ENCODE data around the gene NFIX.

NFIX gene

GRCh38 chr19:13109361-13110098 lies 114.3 kb downstream of the NFIX start:
- Histone ChIP-seq H3K36me3 (ENCODE audit: control insufficient read depth, low read depth, low read length) (peaks cover 39% of the 10 kb centered on the region), H3K9ac (ENCODE audit: low read length) (no peak overlapping the region), H3K27me3 (ENCODE audit: control insufficient read depth, insufficient read depth, low read length) (no peaks in the 10 kb centered on the region), H3K4me1 (ENCODE audit: control insufficient read depth, low read depth, low read length) (no peaks in the 10 kb centered on the region), H3K4me3 (ENCODE audit: low read length) (no peak overlapping the region), H3K9me3 (ENCODE audit: control insufficient read depth, low read depth, low read length) (no peaks in the 10 kb centered on the region), H3K27ac (ENCODE audit: low read length) (no peak overlapping the region)

DNA sequence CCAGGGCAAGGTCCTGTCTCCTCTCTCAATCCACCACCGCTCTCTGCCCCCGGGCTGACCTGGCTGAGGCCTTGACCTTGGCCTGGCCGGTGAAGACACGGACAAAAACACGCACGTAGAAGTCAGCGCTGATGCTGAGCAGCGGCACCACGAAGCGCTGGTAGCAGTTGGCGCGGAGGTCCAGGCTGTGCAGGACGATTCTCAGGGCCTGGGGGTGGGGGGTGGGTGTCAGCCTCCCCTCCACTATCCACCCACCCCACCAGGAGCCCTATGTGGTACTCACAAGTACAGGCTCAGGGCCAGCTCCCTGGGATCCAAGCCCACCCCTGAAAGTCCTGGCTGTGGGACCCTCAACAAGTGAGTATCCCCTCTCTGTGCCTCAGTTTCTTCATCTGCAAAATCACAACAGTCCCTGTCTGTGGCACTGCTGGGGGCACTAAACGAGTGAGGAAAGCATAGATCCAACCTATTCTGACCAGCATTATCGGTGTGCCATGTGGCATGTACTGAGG lies 114.9 kb downstream of the NFIX start:
- Histone ChIP-seq H3K27ac (ENCODE audit: low read length) (no peak overlapping the region), H3K36me3 (ENCODE audit: control insufficient read depth, low read depth, low read length) (peaks cover 44% of the 10 kb centered on the region), H3K9ac (ENCODE audit: low read length) (no peak overlapping the region), H3K9me3 (ENCODE audit: control insufficient read depth, low read depth, low read length) (no peaks in the 10 kb centered on the region), H3K4me1 (ENCODE audit: control insufficient read depth, low read depth, low read length) (no peaks in the 10 kb centered on the region), H3K27me3 (ENCODE audit: control insufficient read depth, insufficient read depth, low read length) (no peaks in the 10 kb centered on the region), H3K4me3 (ENCODE audit: low read length) (no peak overlapping the region)

DNA sequence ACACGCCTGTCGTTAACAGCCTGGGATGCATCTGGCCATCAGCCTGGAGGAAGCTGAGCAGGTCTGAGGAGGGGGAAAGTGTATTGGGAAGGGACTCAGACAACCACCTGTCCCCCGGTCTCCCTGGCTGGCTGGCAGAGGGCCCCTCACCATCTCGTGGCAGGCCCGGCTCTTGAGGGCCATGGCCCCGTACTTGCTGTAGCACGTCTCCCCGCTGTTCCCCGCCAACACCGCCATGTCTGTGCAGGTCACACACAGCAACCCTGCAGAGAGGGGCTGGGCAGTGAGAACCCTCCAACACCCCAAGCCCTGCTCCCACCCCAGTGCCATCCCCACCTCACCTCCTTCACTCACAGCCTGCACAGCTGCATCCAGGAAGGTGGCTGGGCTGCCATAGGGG lies 117.3 kb downstream of the NFIX start:
- Histone ChIP-seq H3K9me3 (ENCODE audit: control insufficient read depth, low read depth, low read length) (no peaks in the 10 kb centered on the region), H3K36me3 (ENCODE audit: control insufficient read depth, low read depth, low read length) (peaks cover 41% of the 10 kb centered on the region), H3K9ac (ENCODE audit: low read length) (no peak overlapping the region), H3K4me3 (ENCODE audit: low read length) (no peak overlapping the region), H3K27me3 (ENCODE audit: control insufficient read depth, insufficient read depth, low read length) (no peaks in the 10 kb centered on the region), H3K4me1 (ENCODE audit: control insufficient read depth, low read depth, low read length) (peaks cover 7% of the 10 kb centered on the region), H3K27ac (ENCODE audit: low read length) (no peak overlapping the region)

DNA sequence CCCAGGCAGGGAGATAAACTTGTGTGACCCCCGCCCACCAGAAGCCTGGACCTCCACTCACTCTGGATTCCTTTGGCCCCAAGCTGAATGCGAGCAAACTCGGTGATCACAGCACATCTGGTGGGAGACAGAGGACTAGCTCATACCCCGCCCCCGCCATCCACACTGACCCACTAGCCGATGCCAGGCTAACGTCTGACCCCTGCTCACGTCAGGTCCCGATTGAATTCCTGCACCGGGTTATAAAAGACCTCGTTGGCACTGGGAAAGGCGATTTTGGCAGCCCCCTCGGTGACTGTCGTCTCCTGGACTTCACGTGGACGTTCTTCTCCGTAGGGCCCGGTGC lies 120.6 kb downstream of the NFIX start:
- no peaks in the 10 kb centered on the region for H3K9me3 ChIP-seq (ENCODE audit: control insufficient read depth, low read depth, low read length)
- peak overlapping the region; percentile 81 for H3K27ac ChIP-seq (ENCODE audit: low read length)
- peak overlapping the region; percentile 94 for H3K4me3 ChIP-seq (ENCODE audit: low read length)
- H3K36me3 ChIP-seq (ENCODE audit: control insufficient read depth, low read depth, low read length), result peaks cover 24% of the 10 kb centered on the region
- H3K4me1 ChIP-seq (ENCODE audit: control insufficient read depth, low read depth, low read length), result peaks cover 26% of the 10 kb centered on the region
- H3K27me3 ChIP-seq (ENCODE audit: control insufficient read depth, insufficient read depth, low read length), result no peaks in the 10 kb centered on the region
- peak overlapping the region; percentile 96 for H3K9ac ChIP-seq (ENCODE audit: low read length)

DNA sequence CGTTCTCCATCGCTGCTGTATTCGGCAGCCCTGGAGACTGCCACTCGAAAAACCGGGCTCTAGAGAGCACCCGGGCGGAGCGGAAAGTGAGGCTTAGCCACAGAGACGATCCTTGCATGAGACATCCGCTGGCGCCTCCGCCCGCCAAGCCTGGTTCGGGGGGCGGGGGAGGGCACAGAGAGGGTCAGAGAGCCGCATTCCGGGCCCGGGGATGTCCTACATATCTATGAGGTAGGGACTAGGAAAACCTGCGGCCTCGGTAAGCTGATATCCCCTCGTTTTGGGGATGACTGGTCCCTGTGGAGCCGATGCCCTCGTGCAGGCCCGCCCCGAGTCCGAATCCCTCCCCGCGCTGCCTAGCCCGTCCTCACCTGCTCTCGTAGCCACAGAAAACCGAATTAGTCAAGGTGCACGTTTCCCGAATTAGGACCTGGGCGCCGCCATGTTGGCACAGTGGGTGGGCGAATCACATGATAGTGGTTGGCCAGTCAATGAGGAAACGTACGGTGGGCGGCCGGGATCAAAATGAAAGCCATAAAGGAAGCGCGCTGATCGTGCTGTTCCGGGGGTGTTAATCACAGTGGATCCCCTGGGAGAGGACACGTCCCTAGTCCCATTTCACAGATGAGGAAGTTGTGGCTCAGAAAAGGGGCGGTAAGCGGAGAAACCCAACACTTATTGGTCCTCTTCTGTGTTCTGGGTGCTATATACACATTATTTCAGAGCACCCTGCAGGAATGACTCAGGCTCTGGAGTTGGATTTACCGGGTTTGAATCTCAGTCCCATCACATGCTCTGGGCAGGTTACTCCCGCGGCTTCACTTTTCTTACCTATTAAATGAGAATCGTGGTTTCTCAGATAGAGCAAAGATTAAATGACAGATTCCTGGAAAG lies 121.3 kb downstream of the NFIX start, which contains the start of gene TRMT1:
Gene TRMT1, minus strand, starts transcription at position 459 of the 894 bp plus-strand sequence. Its CDS starts 341 bp downstream, at position 118.
- Histone ChIP-seq H3K9me3 (ENCODE audit: control insufficient read depth, low read depth, low read length) (no peaks in the 10 kb centered on the region), H3K4me3 (ENCODE audit: low read length) (peak within 1 kb of the TSS; percentile 94), H3K9ac (ENCODE audit: low read length) (peak within 1 kb of the TSS; percentile 96), H3K27me3 (ENCODE audit: control insufficient read depth, insufficient read depth, low read length) (no peaks in the 10 kb centered on the region), H3K4me1 (ENCODE audit: control insufficient read depth, low read depth, low read length) (peaks cover 27% of the 10 kb centered on the region), H3K36me3 (ENCODE audit: control insufficient read depth, low read depth, low read length) (peaks cover 24% of the 10 kb centered on the region), H3K27ac (ENCODE audit: low read length) (peak within 1 kb of the TSS; percentile 81)

GRCh38 chr19:13117176-13117771 lies 122.0 kb downstream of the NFIX start:
- H3K27ac ChIP-seq (ENCODE audit: low read length), result no peak overlapping the region
- H3K36me3 ChIP-seq (ENCODE audit: control insufficient read depth, low read depth, low read length), result peaks cover 23% of the 10 kb centered on the region
- no peaks in the 10 kb centered on the region for H3K27me3 ChIP-seq (ENCODE audit: control insufficient read depth, insufficient read depth, low read length)

DNA sequence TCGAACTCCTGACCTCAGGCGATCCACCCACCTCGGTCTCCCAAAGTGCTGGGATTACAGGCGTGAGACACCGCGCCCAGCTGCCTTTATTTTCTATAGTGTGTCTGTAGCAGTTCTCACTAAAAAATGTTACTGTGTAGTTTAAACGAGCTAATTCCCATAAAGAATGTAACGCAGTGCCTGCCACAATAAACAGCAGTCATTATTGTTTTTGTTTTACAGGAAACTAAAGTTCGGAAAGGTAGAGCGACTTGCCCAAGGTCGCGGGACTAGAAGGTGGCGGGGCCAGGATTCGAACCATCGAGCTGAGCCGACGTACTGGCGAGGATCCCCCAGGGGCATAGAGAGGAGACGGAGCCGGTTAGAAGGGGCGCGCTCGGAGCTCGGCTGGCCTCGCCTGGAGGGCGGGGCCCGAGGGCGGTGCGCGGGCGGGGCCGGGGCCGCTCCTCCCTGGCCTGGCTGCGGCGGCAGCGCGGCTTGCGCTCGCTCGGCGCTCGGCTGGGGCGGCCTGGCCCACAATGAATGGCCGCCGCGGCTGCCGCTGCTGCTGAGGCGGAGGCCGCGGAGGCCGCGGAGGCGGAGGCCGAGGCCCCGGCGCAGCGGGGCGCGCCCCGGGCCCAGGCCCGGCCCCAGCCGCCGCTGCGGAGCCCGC lies 122.6 kb downstream of the NFIX start, which contains the start of gene NACC1:
Gene NACC1, plus strand, starts transcription at position 493 of the 652 bp plus-strand sequence. CDS start 16,944 bp downstream, outside the sequence.
- no peaks in the 10 kb centered on the region for H3K9me3 ChIP-seq (ENCODE audit: control insufficient read depth, low read depth, low read length)
- H3K4me3 ChIP-seq (ENCODE audit: low read length), result peak within 1 kb of the TSS; percentile 94
- H3K27me3 ChIP-seq (ENCODE audit: control insufficient read depth, insufficient read depth, low read length), result no peaks in the 10 kb centered on the region
- peak within 1 kb of the TSS; percentile 91 for H3K9ac ChIP-seq (ENCODE audit: low read length)
- H3K4me1 ChIP-seq (ENCODE audit: control insufficient read depth, low read depth, low read length), result peaks cover 27% of the 10 kb centered on the region
- H3K36me3 ChIP-seq (ENCODE audit: control insufficient read depth, low read depth, low read length), result peaks cover 17% of the 10 kb centered on the region
- peak within 1 kb of the TSS; percentile 86 for H3K27ac ChIP-seq (ENCODE audit: low read length)

More at GRCh38 chr19:13117176-13117771, 122.0 kb downstream of the NFIX start:
- no peaks in the 10 kb centered on the region for H3K9me3 ChIP-seq (ENCODE audit: control insufficient read depth, low read depth, low read length)
- H3K4me1 ChIP-seq (ENCODE audit: control insufficient read depth, low read depth, low read length), result peaks cover 27% of the 10 kb centered on the region
- H3K4me3 ChIP-seq (ENCODE audit: low read length), result peak overlapping the region; percentile 94
- H3K9ac ChIP-seq (ENCODE audit: low read length), result no peak overlapping the region

GRCh38 chr19:13118424-13119193 lies 123.3 kb downstream of the NFIX start:
- H3K9ac ChIP-seq (ENCODE audit: low read length), result peak overlapping the region; percentile 91
- H3K36me3 ChIP-seq (ENCODE audit: control insufficient read depth, low read depth, low read length), result peaks cover 12% of the 10 kb centered on the region
- peak overlapping the region; percentile 74 for H3K4me3 ChIP-seq (ENCODE audit: low read length)
- peaks cover 27% of the 10 kb centered on the region for H3K4me1 ChIP-seq (ENCODE audit: control insufficient read depth, low read depth, low read length)
- H3K27ac ChIP-seq (ENCODE audit: low read length), result peak overlapping the region; percentile 86
- no peaks in the 10 kb centered on the region for H3K9me3 ChIP-seq (ENCODE audit: control insufficient read depth, low read depth, low read length)
- no peaks in the 10 kb centered on the region for H3K27me3 ChIP-seq (ENCODE audit: control insufficient read depth, insufficient read depth, low read length)

DNA sequence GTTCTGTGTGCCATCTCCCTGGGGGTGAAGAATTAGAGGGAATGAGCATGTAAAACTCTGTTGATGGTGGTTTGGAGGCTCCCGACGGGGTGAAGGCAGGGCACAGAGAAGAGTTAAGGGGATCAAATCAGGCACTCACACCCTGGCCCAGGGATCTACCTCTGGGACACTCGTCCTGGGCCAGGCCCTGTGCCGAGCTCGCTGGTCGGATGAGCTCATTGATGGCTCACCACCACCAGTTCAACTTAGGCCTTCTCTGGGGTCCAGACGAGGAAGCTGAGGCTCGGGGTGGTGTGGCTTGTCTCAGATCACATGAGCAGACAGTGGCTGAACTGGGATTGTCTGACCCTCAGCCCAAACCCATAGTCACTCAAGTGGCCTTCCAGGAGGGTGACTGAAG lies 124.4 kb downstream of the NFIX start:
- peaks cover 27% of the 10 kb centered on the region for H3K4me1 ChIP-seq (ENCODE audit: control insufficient read depth, low read depth, low read length)
- H3K36me3 ChIP-seq (ENCODE audit: control insufficient read depth, low read depth, low read length), result peaks cover 5% of the 10 kb centered on the region
- H3K27ac ChIP-seq (ENCODE audit: low read length), result no peak overlapping the region
- H3K27me3 ChIP-seq (ENCODE audit: control insufficient read depth, insufficient read depth, low read length), result no peaks in the 10 kb centered on the region
- H3K4me3 ChIP-seq (ENCODE audit: low read length), result peak overlapping the region; percentile 74
- H3K9me3 ChIP-seq (ENCODE audit: control insufficient read depth, low read depth, low read length), result no peaks in the 10 kb centered on the region
- no peak overlapping the region for H3K9ac ChIP-seq (ENCODE audit: low read length)

- H3K9me3 ChIP-seq (ENCODE audit: control insufficient read depth, low read depth, low read length), result no peaks in the 10 kb centered on the region
- no peak overlapping the region for H3K27ac ChIP-seq (ENCODE audit: low read length)
- peaks cover 27% of the 10 kb centered on the region for H3K4me1 ChIP-seq (ENCODE audit: control insufficient read depth, low read depth, low read length)
- H3K9ac ChIP-seq (ENCODE audit: low read length), result no peak overlapping the region
- H3K36me3 ChIP-seq (ENCODE audit: control insufficient read depth, low read depth, low read length), result peaks cover 3% of the 10 kb centered on the region
- H3K4me3 ChIP-seq (ENCODE audit: low read length), result peak overlapping the region; percentile 74
- no peaks in the 10 kb centered on the region for H3K27me3 ChIP-seq (ENCODE audit: control insufficient read depth, insufficient read depth, low read length)
Observed at GRCh38 chr19:13120031-13120430, 124.8 kb downstream of the NFIX start.

Measured in iPS-18a (cell line).